CD1c-positive myeloid dendritic cell (primary cell): Measurements from ENCODE around the gene CCDC39.

Experiments
- DNase-seq: peaks from one replicate; pipeline ENCODE4 v3.0.0-alpha.2; 2016; ENCODE audit errors: extremely low spot score

CCDC39 gene

DNA sequence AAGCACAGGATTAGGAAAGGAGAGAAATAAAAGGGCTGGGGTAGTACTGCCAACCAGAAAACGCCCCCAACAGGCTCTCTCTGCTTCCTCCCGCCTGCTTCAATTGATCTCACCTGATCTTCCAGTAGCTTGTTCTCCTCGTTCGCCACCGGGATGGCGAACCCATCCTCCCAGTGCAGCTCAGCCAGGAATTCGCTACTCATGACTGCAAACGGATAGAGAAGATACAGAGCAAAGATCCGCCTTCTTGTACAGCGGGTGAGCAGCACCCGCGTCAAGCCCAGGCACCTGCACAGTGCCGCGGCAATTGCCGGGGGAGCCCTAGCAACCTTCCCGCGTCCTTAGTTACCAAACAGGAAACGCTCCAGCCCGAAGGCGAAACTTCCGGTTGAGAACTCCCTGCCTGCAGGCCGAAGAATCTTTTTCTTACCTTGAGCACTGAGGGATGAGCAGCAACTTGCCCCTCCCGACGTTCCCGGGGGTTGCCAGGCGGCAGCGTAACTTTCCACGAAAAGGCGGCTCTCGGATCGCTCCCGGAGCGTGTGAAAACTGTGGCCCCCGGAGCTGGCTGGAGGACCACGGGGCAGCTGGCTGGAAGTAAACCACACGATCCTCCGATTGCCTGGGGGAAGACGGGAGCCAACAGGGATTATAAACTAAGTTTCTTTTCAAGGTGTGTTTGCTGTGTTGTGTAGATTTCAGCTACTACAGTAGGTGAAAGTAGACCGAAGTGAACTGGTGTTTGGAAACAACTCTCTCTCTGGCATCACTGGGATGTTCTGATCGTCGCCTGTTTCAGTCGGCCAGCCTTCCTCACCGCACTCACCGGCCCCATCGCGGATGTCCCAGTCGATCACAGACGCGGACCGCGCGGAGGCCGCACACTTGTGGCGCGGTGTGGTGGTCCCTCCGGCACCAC, at the start of gene CCDC39:
TSS of gene CCDC39 (minus strand) at position 312 of the 919 bp plus-strand sequence. CDS start at position 203, 109 bp downstream.
- peak; percentile 26 for DNase-seq

DNA sequence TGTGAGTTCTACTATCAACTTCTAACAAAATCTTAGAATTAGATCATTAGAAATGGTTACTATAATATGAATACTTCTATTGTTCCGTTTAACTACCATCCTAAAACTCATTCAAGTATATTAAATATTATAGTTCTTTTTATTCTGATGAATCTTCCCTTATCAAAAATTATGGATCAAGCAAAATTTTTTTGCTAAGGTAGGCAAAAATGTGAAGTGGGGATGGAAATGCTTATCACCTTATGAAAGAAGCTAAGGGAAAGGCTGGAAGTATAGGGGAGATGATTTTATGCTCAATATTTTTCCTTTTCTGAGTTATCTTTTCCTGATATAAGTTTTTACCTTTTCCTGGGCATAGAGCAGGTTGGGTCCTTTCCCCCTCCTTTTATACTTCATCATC, 40.7 kb upstream of the CCDC39 start:
- no peak for DNase-seq

DNA sequence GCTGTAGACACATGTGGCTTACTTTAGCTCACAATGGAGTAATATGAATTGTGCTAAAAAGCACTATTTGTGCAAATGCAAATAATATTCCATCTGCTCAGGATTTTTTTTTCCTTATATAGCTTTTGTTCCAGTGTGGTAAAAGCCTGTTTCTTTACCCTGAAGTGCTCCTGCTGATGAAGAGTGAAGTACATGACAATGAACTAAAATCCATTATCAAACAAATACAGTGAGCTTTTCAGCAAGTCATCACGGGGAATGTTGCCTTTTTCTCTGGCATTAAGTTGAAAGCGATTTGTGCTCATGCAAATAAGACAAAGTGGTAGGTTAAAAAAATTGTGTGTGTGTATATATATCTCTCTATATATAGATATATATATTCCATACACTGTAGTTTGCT, 28.6 kb upstream of the CCDC39 start:
- DNase-seq: no peak

DNA sequence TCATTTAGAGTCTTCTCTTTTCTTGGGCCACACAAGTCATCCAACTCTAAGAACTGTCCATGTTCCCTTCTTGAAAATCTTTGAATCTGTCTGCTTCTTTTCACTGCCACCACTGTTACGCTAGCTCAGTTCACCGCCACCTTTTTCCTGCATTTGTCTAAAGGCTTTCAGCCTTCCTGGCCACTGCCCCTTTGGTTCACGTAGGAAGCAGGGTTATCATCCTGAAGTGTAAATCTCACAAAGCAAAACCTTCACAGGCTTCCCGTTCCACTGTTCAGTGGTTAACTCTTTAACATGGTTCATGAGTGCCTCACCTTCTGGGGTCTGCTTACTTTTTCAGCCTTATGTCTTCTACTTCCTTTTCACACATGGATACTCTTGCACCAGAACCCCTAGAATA, 26.3 kb upstream of the CCDC39 start:
- no peak for DNase-seq

DNA sequence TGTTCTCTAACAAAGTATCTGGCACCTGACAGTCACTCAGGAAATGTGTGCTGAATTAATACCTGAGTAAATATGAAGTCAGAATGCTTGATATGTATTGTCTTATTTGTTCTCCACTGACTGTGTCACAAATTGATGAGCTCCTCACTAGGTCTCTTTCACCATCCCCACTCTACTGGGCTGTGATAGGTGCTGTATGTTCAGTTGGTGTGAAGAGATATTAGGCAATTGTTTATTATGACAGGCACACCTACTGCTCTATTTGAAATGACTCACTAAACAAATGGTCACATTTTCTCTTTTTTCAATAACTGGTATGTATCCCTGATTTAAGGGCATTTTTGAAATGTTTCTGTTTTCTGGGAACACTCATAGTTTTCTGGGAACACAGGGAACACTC, 25.2 kb upstream of the CCDC39 start:
- no peak for DNase-seq

DNA sequence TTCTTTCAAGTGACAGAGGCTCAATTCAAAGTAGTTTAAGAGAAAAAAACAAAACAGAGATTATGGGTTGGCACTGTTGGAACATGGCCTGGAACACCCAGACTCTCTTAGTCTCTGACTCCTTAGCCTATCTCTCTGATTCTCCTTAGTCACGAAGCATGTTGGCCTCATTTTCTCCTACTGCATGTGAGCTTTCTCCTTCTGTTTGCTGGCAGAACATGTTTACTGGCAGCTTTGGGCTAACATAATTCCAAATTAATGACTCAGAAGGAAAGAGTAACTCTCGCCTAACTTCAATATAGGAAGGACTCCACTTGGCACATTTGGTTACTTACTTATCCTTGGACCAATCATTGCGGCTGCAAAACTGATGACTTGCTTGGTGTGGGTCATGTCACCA, 21.7 kb upstream of the CCDC39 start:
- no peak for DNase-seq

DNA sequence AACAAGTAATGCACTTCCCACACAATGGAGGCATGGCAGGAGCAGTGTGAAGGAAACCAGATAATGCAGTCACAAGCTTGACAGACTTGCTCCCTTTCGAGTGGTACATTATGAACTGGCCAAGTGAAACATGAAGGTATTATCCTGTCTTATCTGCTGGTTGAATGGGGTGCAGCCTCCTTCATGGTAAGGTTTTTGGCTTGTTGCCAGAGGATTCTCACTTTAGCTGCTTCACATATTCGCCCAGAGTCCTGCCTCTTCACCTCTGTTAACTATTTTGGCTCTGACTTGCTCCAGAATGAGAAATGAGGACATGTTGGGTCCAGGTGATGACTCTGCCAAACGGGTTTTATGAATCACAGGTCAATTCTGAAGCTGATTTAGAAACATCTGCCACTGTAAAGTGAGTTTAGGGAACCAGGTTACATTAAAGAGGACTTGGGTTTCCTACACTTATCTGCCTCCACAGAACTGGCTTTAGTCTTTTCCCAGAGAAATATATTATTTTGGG, 19.5 kb upstream of the CCDC39 start:
- DNase-seq: no peak

DNA sequence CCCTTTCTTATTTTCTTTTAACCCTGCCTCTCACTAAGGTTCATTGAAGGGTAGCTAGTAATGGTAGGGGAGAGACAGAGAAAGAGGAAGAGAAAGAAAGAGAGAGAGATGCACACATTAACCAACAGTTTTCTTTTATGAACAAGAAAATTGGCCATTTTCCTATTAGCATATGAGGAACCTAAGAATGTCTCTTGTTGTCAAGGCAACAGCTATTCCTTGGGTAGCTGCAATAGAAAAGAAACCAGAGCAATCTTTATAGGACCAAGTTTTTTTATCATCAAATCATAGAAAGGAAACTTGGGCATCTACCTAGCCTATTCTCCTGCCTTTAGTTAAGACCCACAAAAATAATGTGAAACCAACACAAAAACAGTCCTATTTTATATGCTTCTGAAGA, 15.0 kb upstream of the CCDC39 start:
- no peak for DNase-seq

DNA sequence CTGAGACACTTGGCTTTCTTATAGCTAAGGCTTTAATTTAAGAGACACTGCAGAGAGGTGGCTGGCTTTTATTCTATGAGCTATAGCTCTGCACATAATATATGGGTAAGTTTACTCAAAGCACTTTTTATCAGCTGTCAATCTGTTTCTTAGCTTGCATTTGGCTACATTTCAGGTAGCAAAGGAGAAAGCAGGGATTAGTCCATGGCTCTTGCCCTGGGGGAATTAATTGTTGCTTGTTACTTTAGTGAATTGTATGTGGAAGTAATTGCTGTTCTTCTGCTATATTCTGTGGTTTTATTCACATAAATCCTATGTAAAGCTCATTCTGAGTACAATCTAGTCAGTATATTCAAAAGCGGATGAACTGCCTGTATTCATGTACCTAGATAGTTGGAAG, 14.4 kb upstream of the CCDC39 start:
- DNase-seq: no peak

DNA sequence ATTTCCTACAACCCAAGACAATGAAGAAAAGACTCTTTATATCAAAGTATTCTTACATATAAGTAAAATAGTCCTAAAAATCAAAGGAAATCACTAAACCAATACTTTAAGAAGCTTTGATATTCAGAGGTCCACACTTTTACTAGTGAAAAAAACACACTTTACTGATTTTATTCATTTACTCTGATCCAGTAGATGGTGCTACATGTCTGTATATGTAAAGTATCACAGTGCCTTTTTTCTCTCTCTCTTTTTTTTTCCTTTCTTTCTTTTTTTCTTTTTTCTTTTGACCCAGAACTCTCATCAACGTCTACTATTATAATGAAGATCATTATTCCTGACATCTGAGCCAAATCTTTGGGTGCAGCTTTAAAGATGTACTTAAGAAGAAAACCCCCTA, 10.8 kb upstream of the CCDC39 start:
- no peak for DNase-seq

DNA sequence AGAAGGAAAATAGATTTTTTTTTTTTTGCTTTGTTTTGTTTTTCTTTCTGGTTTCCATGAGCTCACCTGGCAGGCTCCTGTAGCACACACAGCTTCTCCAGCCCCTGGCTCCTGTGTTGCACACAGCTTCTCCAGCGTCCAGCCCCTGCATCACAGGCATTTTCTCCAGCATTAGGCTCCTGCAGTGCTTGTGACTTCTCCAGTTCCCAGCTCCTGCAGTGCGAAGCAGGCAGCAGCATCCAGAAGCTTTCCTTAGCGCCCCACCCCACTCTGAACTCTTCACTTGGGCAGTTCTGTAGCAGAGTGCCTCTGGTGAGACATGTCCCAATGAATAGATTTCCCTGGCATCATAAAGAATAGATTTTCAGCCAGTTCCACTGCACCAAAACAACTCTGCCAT, 5.5 kb upstream of the CCDC39 start:
- no peak for DNase-seq

DNA sequence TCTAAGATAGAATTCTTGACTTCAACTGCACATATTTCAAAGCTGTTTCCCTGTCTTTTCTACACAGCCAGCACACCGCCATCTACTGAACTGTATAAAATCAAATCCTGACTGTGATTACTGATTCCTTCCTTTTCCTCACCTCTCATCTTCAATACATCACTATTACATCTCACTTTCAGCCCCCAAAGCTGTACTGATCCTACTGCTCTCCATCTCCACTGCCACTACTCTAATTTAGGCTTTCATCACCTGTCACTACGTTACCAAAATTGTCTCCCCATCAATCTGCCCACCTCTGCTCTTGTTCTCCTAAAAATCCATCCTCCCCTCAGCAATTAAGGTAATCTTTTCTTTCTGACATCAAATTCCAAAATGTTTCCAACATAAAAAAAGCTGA, 4.5 kb upstream of the CCDC39 start:
- DNase-seq: no peak

DNA sequence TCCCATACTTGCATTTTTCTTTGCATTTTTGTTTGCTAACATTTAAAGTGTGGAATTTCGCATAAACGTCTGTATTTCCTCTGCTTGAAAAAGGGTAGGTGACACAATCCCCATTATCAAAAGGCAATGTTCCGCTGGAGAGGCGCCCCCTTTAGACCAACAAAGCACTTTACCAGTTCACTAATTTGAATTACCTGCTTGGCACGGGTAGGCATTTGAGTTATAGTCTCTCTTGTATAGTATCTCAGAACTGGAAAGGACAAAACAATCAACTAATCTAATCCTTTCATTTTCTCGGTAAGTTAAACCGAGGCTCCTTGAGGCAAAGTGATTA, 775 bp upstream of the CCDC39 start:
- DNase-seq: no peak

DNA sequence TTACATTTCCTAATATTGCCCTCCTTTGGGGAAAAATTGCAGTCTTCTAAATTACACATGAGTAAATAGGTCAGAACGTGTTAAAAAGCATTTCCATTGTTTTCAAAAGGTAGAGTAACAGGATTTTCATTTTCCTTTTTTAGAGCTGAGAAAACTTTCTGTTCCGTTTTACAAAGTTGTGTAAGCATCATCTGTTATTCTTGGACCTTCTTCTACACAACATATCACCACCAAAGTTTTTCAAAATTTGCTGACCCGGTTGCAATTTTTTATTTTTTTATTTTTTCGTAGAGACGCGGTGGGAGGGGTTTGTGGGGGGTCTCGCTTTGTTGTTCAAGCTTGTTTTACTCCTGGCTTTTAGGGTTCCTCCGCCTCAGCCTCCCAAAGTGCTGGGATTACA, 1.1 kb downstream of the CCDC39 start:
- no peak for DNase-seq

DNA sequence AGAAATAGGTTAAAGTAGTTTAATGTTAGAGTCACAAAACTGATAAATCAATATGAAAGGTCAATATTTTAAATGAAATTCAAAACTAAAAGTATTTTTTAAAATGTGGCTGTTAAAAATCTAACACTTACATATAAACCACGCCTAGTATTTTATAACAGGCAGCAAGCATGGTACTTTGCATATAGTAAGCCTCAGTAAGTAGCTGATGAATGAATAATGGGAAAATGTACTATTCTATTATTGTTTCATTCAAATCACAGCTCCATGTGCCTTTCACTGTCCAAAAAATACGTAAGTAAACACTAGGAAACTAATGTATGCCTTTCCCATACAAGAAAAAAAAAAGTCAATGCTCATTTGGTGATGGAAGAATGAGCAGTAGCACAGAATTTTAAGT, 17.8 kb downstream of the CCDC39 start:
- no peak for DNase-seq

DNA sequence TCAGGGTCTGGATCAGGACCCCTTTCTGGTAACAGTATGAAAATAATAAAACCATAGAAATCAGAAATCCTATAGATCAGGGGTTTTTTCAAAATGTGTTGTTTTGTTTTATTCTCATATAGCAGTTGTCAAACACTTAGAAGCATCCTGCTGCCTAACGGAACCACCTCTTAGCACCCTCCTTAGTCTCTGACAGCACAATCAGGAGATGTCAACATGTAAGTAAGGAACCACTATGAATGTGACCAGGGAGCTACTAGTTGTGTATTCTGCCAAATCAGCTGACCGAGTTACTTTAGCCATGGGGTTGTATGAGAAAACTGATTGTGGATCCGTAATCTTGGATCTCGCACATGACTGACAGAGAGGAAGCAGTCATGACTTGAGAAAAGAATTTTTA, 22.2 kb downstream of the CCDC39 start:
- no peak for DNase-seq

DNA sequence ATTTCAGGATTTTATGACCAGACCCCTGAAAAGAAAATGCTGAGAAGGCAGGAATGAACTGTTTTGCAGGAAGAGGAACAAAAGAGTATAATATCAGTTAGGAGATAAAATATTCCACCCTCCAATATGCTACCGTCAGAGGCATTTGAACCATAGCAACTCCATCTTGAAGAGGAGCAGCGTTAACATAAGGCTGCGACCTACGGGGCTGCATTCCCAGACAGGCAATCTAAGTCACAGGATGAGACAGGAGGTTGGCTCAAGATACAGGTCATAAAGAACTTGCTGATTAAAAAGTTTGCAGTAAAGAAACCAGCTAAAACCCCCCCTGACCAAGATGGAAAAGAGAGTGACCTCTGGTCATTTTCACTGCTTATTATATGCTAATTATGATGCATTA, 22.9 kb downstream of the CCDC39 start:
- no peak for DNase-seq

DNA sequence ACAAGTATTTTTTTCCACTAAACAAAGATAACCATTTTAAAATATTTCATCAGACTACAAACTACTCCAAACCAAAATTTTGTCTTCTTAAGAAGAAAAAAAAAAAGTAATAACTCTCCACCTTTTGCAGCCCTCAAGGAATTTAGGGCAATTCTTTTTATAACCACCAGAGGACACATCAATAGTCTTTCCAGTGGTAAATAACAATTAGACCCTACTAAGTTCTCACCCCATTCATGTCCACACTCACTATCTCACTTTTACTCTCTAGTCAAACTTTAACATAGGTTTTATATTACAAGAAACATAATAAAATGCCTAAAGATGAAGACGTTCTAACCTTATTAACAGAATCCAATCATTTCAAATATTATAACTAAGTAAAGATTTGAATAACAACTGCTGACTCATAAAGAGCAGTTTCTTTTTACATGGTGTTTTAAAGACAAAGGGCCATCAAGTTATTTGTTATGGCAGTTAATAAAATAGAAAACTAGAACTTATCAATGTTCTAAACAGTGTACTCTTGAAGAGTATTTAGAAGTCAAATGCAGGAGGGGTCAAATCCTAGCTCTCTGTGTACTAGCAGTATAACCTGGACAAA, 33.0 kb downstream of the CCDC39 start:
- DNase-seq: no peak

DNA sequence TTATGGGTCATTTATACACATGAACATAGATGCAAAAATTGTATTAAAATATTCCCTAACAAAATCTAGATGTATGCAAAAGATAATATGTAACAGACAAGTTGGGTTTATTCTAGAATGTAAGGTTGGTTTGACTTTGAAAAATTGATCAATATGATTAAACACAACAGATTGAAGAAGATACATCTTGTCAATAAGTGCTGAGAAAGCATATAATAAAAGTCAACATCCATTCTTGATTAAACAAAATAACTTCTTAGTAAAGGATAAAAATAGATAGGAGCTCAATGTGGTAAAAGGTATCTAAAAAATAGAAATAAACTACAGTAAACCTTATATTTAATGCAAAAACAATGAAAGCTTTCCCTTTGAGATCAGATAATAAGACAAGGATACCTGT, 38.3 kb downstream of the CCDC39 start:
- no peak for DNase-seq

DNA sequence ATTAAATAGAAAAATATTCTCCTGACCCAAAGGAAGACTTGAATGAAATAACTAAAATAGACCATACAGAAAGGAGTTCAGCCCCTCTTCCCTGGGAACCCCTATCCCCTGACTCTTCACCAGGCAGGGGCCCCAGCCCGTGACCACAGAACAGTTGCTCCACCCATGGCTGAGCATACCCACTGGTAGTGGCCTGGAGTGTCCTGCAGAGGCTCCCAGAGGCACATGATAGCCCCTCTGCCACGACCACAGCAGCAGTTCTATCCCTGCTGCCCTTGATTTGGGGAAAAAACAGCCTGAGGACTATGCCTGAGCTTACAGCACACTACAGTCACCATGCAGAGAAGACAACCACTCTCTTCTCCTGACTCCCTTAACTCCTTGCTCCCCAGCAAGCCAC, 45.6 kb downstream of the CCDC39 start:
- DNase-seq: no peak

DNA sequence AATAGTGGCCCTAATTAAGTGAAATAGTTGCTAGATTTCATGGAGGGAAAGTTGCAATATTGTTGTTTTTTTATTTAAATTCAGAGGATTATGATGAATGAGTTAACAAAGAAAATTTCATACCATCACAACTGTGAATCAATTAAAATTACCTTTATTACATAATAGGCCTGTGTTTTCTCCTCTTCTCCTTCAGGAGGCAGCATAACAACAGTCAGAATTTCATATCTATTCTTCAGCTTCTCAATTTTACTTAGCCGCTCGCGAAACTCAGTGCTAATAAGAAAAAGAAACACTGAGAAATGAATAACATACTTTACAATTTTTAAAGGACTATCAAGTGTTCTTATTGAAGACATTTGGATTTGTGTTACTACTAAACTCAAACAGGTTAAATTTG, 48.0 kb downstream of the CCDC39 start:
- no peak for DNase-seq

DNA sequence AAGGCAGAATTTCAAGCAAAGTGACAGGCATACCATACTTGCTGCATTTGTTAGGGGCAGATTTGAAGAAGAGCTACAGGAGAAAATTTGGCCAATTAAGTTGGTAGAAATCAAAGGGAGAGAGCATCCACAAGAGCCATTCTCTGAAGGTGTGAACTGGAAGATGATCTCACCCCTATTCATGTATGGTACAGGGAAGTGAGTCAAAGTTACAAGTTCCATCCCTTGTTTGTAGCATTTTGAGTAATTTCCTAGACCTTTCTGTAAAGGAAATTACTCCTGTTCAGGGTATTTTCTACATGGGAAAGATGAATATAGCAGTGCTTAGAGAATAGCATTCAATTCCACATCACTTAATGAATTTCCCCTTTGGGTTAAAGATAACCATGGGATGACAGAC, 48.9 kb downstream of the CCDC39 start:
- no peak for DNase-seq

DNA sequence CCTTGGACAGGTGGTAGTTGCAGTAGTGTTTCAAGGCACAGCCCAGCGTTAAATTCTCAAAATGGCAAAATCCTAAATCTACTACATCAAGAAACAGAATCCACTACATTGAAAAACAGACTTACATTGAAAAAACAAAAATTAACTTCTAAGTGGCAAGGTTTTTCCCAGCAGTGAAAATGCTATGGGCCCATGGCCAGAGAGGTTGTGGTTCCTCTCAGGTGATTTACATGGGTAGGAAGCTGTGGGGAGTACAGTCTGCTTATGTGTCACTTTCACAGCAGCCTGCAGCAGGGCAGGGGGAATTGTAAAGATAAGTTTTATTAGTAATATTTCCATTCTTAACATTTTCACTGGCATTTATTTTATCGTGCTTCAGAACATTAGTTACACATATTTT, 52.4 kb downstream of the CCDC39 start:
- no peak for DNase-seq
